GM23338 (cell line): ENCODE measurements around the gene SRGAP1. TPM values are rescaled to one million over a fixed set of nuclear protein-coding genes. Genes with fewer than 3 reads are reported as not detected.

ENCODE experiments used
- ATAC-seq: fragments of 200-7000 bp; cut with Tn5 transposase; 3 replicates; pipeline ENCODE4 v1.9.1; 2020
- DNase-seq: peaks from one replicate; pipeline ENCODE4 v3.0.0-alpha.2; 2015; ENCODE audit warnings: low spot score
- H2AFZ ChIP-seq: fragments of 200-600 bp; sonication (generic); 2 replicates; pipeline ENCODE4 v1.8.0; 2016; ENCODE audit warnings: antibody characterized with exemption, mild to moderate bottlenecking, moderate library complexity
- H3F3A ChIP-seq: fragments of 200-600 bp; sonication (generic); replicated peaks from 2 replicates; pipeline ENCODE4 v1.8.0; 2017; ENCODE audit warnings: antibody characterized with exemption, mixed run types, low read depth
- H3K27ac ChIP-seq: fragments of 200-600 bp; sonication (generic); 2 replicates; pipeline ENCODE4 v1.6.1; 2016; ENCODE audit warnings: low read depth
- H3K27me3 ChIP-seq: fragments of 200-600 bp; sonication (generic); 2 replicates; pipeline ENCODE4 v1.8.0; 2016; ENCODE audit warnings: mild to moderate bottlenecking, mixed run types, moderate library complexity; ENCODE audit not compliant: insufficient read depth
- H3K36me3 ChIP-seq: fragments of 200-600 bp; sonication (generic); 2 replicates; pipeline ENCODE4 v1.8.0; 2016; ENCODE audit warnings: mild to moderate bottlenecking; ENCODE audit not compliant: insufficient read depth
- H3K4me1 ChIP-seq: fragments of 200-600 bp; sonication (generic); 2 replicates; pipeline ENCODE4 v1.8.0; 2016; ENCODE audit warnings: mild to moderate bottlenecking, moderate library complexity; ENCODE audit not compliant: insufficient read depth
- H3K4me2 ChIP-seq: fragments of 200-600 bp; sonication (generic); 2 replicates; pipeline ENCODE4 v1.7.1; 2017; ENCODE audit warnings: mixed run types
- H3K4me3 ChIP-seq: fragments of 200-600 bp; sonication (generic); 2 replicates; pipeline ENCODE4 v1.6.1; 2016; ENCODE audit warnings: mixed run types
- H3K79me2 ChIP-seq: fragments of 200-600 bp; sonication (generic); replicated peaks from 2 replicates; pipeline ENCODE4 v1.8.0; 2017; ENCODE audit warnings: mild to moderate bottlenecking; ENCODE audit not compliant: insufficient read depth
- H3K9me2 ChIP-seq: fragments of 200-600 bp; sonication (generic); 2 replicates; pipeline ENCODE4 v1.8.0; 2017; ENCODE audit not compliant: insufficient read depth
- H4K20me1 ChIP-seq: fragments of 200-600 bp; sonication (generic); replicated peaks from 2 replicates; pipeline ENCODE4 v1.8.0; 2017; ENCODE audit warnings: mild to moderate bottlenecking; ENCODE audit not compliant: insufficient read depth
- H3K27ac Mint-ChIP-seq: 2 replicates; pipeline ENCODE4 v1.8.0; 2020; ENCODE audit warnings: inconsistent platforms, mild to moderate bottlenecking, moderate library complexity, mixed read lengths
- H3K27me3 Mint-ChIP-seq: 3 replicates; pipeline ENCODE4 v1.8.0; 2022; ENCODE audit warnings: low read depth, mild to moderate bottlenecking, moderate library complexity, mixed read lengths, inconsistent platforms; ENCODE audit not compliant: insufficient read depth, poor library complexity
- H3K36me3 Mint-ChIP-seq: 3 replicates; pipeline ENCODE4 v1.8.0; 2021; ENCODE audit warnings: low read depth, mild to moderate bottlenecking, inconsistent platforms, moderate library complexity, mixed read lengths
- H3K4me1 Mint-ChIP-seq: 3 replicates; pipeline ENCODE4 v1.8.0; 2020; ENCODE audit warnings: mild to moderate bottlenecking, inconsistent platforms, mixed read lengths
- H3K4me3 Mint-ChIP-seq: 3 replicates; pipeline ENCODE4 v1.8.0; 2021; ENCODE audit warnings: moderate library complexity, mild to moderate bottlenecking, inconsistent platforms, mixed read lengths
- H3K9me3 Mint-ChIP-seq: 3 replicates; pipeline ENCODE4 v1.8.0; 2020; ENCODE audit warnings: moderate library complexity, mild to moderate bottlenecking, inconsistent platforms, mixed read lengths
- ETS1 ChIP-seq: IDR thresholded peaks from 2 replicates; pipeline ENCODE4 v1.6.1; 2016; ENCODE audit warnings: antibody characterized with exemption
- EZH2 ChIP-seq: fragments of 200-600 bp; sonication (generic); IDR thresholded peaks from one replicate; pipeline ENCODE4 v1.8.0; 2017; ENCODE audit warnings: antibody characterized with exemption, mild to moderate bottlenecking, low read depth; ENCODE audit not compliant: unreplicated experiment
- POLR2AphosphoS5 ChIP-seq: IDR thresholded peaks from 2 replicates; pipeline ENCODE4 v1.6.1; 2016; ENCODE audit warnings: antibody characterized with exemption, low read depth
- STAT1 ChIP-seq: IDR thresholded peaks from one replicate; pipeline ENCODE4 v1.6.1; 2016; ENCODE audit warnings: antibody characterized with exemption; ENCODE audit not compliant: unreplicated experiment
- ZNF114 ChIP-seq: fragments of 250-450 bp; sonication (Bioruptor Pico); IDR thresholded peaks from 2 replicates; pipeline ENCODE4 v1.5.0; 2020; ENCODE audit warnings: mild to moderate bottlenecking, moderate library complexity
- polyA plus RNA-seq: library from polyadenylated mRNA; unstranded; fragments of >200 nt; fragmentation: Nextera tagmentation; extraction: Ambion mirVana; gene quantifications from 2 replicates; pipeline ENCODE4 v1.2.1, GENCODE V29; 2016
- total RNA-seq: library from RNA; depleted of rRNA; stranded (reverse); fragments of >200 nt; shearing (Covaris generic); gene quantifications from 2 replicates; pipeline ENCODE4 v1.2.3, GENCODE V29; 2014
- TF ChIP-seq, protein P1 (sequence below): IDR thresholded peaks from one replicate; pipeline ENCODE4 v1.6.1; 2018; ENCODE audit warnings: antibody characterized with exemption; ENCODE audit not compliant: unreplicated experiment
- TF ChIP-seq, protein P2 (sequence below), 2 experiments: fragments of 200-600 bp in 1 of 2; sonication (generic) in 1 of 2; conservative IDR thresholded peaks; 2 replicates each; pipeline versions ENCODE4 v1.5.1 to v1.6.1; 2016 to 2017; ENCODE audit warnings: antibody characterized with exemption in 2 of 2, low read depth in 2 of 2, mild to moderate bottlenecking in 2 of 2, moderate library complexity in 1 of 2

Gene SRGAP1
- total and polyA plus RNA-seq, 2 experiments from 2014 or later, result 6.1 to 8.1 TPM

DNA sequence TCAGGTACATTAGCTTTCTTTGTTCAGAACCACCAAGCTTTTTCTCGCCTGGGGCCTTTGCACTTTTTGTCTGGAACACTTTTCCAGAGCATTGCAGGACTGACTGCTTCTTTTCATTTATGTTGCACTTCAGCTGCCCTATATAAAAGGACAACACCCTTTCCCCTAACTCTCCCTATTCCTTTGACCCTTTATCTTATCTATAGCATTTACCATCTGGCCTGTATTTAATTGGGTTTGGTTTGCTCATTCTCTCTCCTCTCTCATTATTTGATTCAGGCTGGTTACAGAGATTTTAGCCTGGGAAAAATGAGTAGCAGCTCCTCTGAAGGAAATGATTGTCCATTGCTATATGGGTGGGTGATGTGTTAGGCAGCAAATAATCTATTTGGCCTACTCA is 212.2 kb downstream of the SRGAP1 start:
- ATAC-seq, result no peak
- H3K4me3 Mint-ChIP-seq, result no peak overlapping the region

More for the DNA sequence above, 212.2 kb downstream of the SRGAP1 start:
- TF ChIP-seq, protein P1, sequence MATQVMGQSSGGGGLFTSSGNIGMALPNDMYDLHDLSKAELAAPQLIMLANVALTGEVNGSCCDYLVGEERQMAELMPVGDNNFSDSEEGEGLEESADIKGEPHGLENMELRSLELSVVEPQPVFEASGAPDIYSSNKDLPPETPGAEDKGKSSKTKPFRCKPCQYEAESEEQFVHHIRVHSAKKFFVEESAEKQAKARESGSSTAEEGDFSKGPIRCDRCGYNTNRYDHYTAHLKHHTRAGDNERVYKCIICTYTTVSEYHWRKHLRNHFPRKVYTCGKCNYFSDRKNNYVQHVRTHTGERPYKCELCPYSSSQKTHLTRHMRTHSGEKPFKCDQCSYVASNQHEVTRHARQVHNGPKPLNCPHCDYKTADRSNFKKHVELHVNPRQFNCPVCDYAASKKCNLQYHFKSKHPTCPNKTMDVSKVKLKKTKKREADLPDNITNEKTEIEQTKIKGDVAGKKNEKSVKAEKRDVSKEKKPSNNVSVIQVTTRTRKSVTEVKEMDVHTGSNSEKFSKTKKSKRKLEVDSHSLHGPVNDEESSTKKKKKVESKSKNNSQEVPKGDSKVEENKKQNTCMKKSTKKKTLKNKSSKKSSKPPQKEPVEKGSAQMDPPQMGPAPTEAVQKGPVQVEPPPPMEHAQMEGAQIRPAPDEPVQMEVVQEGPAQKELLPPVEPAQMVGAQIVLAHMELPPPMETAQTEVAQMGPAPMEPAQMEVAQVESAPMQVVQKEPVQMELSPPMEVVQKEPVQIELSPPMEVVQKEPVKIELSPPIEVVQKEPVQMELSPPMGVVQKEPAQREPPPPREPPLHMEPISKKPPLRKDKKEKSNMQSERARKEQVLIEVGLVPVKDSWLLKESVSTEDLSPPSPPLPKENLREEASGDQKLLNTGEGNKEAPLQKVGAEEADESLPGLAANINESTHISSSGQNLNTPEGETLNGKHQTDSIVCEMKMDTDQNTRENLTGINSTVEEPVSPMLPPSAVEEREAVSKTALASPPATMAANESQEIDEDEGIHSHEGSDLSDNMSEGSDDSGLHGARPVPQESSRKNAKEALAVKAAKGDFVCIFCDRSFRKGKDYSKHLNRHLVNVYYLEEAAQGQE, result no peak
- no peak for TF ChIP-seq ETS1
- TF ChIP-seq STAT1, result no peak
- no peak for TF ChIP-seq EZH2
- TF ChIP-seq POLR2AphosphoS5, result no peak
- TF ChIP-seq ZNF114 (CRISPR knock-in tag), result no peak
- TF ChIP-seq, protein P2, sequence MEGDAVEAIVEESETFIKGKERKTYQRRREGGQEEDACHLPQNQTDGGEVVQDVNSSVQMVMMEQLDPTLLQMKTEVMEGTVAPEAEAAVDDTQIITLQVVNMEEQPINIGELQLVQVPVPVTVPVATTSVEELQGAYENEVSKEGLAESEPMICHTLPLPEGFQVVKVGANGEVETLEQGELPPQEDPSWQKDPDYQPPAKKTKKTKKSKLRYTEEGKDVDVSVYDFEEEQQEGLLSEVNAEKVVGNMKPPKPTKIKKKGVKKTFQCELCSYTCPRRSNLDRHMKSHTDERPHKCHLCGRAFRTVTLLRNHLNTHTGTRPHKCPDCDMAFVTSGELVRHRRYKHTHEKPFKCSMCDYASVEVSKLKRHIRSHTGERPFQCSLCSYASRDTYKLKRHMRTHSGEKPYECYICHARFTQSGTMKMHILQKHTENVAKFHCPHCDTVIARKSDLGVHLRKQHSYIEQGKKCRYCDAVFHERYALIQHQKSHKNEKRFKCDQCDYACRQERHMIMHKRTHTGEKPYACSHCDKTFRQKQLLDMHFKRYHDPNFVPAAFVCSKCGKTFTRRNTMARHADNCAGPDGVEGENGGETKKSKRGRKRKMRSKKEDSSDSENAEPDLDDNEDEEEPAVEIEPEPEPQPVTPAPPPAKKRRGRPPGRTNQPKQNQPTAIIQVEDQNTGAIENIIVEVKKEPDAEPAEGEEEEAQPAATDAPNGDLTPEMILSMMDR (conservative IDR thresholded peaks at IDR 0.05; ENCODE audit: low read depth in 2 of 2), result no peak
- H3K4me1 Mint-ChIP-seq, result peaks cover 14% of the 10 kb centered on the region
- no peaks in the 10 kb centered on the region for H3K9me3 Mint-ChIP-seq
- Histone ChIP-seq H3K27ac (no peak overlapping the region), H3K4me1 (peaks cover 11% of the 10 kb centered on the region; the same call in 1 of the 2 replicates), H3K4me2 (no peak overlapping the region), H3K27me3 (no peaks in the 10 kb centered on the region), H3K9me2 (no peaks in the 10 kb centered on the region), H4K20me1 (no peaks in the 10 kb centered on the region), H2AFZ (no peak overlapping the region), H3K4me3 (no peak overlapping the region), H3F3A (no peaks in the 10 kb centered on the region), H3K79me2 (no peaks in the 10 kb centered on the region), H3K36me3 (no peaks in the 10 kb centered on the region)
- no peaks in the 10 kb centered on the region for H3K27me3 Mint-ChIP-seq
- peaks cover 6% of the 10 kb centered on the region for H3K36me3 Mint-ChIP-seq
- H3K27ac Mint-ChIP-seq, result no peak overlapping the region; the same call in 1 of the 2 replicates
- no peak for DNase-seq
